ENCODE results near the gene ARHGAP19.

DNA sequence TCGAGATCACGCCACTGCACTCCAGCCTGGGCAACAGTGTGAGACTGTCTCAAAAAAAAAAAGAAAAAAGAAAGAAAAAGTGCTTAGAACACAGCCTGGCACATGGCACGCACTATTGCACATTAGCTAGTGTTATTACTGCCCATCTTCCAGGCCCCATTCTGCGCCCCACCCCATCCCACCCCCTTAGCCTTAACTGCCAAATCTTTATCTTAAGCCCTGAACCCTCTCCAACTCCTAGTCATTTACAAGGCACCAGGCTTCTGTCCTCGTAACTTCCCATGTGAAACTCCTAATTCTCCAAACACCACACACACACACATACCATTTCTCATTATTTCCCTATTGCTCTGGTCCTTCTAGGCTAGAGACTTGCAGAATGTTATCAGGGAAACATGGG lies 37.3 kb upstream of the ARHGAP19 start:
- no peak for TF ChIP-seq POLR2A (IDR thresholded peaks at IDR 0.05)
- TF ChIP-seq, protein P1, sequence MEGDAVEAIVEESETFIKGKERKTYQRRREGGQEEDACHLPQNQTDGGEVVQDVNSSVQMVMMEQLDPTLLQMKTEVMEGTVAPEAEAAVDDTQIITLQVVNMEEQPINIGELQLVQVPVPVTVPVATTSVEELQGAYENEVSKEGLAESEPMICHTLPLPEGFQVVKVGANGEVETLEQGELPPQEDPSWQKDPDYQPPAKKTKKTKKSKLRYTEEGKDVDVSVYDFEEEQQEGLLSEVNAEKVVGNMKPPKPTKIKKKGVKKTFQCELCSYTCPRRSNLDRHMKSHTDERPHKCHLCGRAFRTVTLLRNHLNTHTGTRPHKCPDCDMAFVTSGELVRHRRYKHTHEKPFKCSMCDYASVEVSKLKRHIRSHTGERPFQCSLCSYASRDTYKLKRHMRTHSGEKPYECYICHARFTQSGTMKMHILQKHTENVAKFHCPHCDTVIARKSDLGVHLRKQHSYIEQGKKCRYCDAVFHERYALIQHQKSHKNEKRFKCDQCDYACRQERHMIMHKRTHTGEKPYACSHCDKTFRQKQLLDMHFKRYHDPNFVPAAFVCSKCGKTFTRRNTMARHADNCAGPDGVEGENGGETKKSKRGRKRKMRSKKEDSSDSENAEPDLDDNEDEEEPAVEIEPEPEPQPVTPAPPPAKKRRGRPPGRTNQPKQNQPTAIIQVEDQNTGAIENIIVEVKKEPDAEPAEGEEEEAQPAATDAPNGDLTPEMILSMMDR (IDR thresholded peaks at IDR 0.05) = no peak

Measured in esophagus squamous epithelium (tissue), 4 donors.